Testis (tissue), 3 donors: ENCODE measurements around the gene CBLC. TPM values are rescaled to one million over a fixed set of nuclear protein-coding genes. Genes with fewer than 3 reads are reported as not detected.
A peak's percentile ranks its signal among the peaks of the same experiment; 100 is the strongest.

Source experiments
- DNase-seq: peaks from one replicate; pipeline ENCODE4 v3.0.0-alpha.2; 2019
- H3K27ac ChIP-seq, 2 donors: fragments of 200-600 bp; sonication (generic); one replicate each; pipeline ENCODE4 v1.5.1; 2019
- H3K27me3 ChIP-seq: fragments of 200-600 bp; sonication (generic); one replicate; pipeline ENCODE4 v1.5.1; 2019
- H3K36me3 ChIP-seq: fragments of 200-600 bp; sonication (generic); one replicate; pipeline ENCODE4 v1.5.1; 2017; ENCODE audit warnings: low read depth; ENCODE audit errors: missing control alignments
- H3K4me1 ChIP-seq: fragments of 200-600 bp; sonication (generic); one replicate; pipeline ENCODE4 v1.5.1; 2019
- H3K4me3 ChIP-seq, 2 donors: fragments of 200-600 bp; sonication (generic); one replicate each; pipeline ENCODE4 v1.5.1; 2017 to 2019
- H3K9me3 ChIP-seq: fragments of 200-600 bp; sonication (generic); one replicate; pipeline ENCODE4 v1.5.1; 2017
- POLR2A ChIP-seq: fragments of 450-650 bp; IDR thresholded peaks from one replicate; pipeline ENCODE4 v1.6.1; 2017; ENCODE audit warnings: antibody characterized with exemption, mild to moderate bottlenecking, moderate library complexity
- WGBS, 2 donors: methylation state at CpG; one replicate each; pipeline ENCODE4 v1.1.5; 2018; 5-methylcytosine and 5-hydroxymethylcytosine counted together
- intact Hi-C: fragments of 100-400 bp; cut with DNase I; formaldehyde crosslinking; loops from one replicate; pipeline ENCODE4 v1.15.1; 2023; ENCODE audit warnings: low total_unique reads
- polyA plus RNA-seq: library from polyadenylated mRNA; stranded (reverse); fragments of 350-450 nt; fragmentation: Illumina TruSeq; extraction: RNeasy Lipid Tissue Mini Kit (QIAGEN cat#74804); gene quantifications from one replicate; pipeline ENCODE4 v1.2.3, GENCODE V29; 2014; ENCODE audit warnings: low read depth, low replicate concordance; ENCODE audit not compliant: insufficient read depth
- total RNA-seq, 2 donors: library from RNA; depleted of rRNA; stranded (reverse); fragments of >200 nt; gene quantifications; one replicate each; pipeline ENCODE4 v1.2.3, GENCODE V29; 2016
- TF ChIP-seq, protein P1 (sequence below), 3 experiments: fragments of 450-650 bp in 2 of 3; fragments of 200-600 bp in 1 of 3; sonication (generic) in 1 of 3; IDR thresholded peaks; one replicate each; pipeline ENCODE4 v1.5.1; 2016 to 2019; ENCODE audit warnings: antibody characterized with exemption in 3 of 3, mild to moderate bottlenecking in 2 of 3, moderate library complexity in 1 of 3

Gene CBLC
- total and polyA plus RNA-seq, 3 donors from 2014 or later: 1.9 to 6.9 (median 4.9) TPM

DNA sequence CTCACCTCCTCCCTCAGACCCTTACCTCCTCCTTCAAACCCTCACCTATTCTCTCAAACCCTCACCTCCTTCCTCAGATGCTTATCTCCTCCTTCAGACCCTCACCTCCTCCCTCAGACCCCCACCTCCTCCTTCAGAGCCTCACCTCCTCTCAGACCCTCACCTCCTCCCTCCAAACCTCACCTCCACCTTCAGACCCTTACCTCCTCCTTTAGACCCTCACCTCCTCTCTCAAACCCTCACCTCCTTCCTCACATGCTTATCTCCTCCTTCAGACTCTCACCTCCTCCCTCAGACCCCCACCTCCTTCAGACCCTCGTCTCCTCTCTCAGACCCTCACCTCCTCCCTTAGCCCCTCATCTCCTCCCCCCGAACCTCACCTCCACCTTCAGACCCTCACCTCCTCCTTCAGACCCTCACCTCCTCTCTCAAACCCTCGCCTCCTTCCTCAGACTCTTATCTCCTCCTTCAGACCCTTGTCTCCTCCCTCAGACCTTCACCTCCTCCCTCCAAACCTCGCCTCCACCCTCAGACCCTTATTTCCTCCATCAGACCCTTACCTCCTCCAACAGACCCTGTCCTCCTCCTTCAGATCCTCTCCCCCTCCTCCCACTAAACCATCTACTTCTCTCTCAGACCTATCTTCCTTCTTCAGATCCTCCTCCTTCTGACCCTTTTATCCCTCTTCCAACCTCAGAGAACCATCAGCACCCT, 31.6 kb upstream of the CBLC start:
- H3K4me1 ChIP-seq: peaks cover 62% of the 10 kb centered on the region
- H3K27me3 ChIP-seq: no peaks in the 10 kb centered on the region
- intact Hi-C loops: no loop called here
- peak overlapping the region; percentile 70 to 87 for H3K27ac ChIP-seq
- TF ChIP-seq, protein P1, sequence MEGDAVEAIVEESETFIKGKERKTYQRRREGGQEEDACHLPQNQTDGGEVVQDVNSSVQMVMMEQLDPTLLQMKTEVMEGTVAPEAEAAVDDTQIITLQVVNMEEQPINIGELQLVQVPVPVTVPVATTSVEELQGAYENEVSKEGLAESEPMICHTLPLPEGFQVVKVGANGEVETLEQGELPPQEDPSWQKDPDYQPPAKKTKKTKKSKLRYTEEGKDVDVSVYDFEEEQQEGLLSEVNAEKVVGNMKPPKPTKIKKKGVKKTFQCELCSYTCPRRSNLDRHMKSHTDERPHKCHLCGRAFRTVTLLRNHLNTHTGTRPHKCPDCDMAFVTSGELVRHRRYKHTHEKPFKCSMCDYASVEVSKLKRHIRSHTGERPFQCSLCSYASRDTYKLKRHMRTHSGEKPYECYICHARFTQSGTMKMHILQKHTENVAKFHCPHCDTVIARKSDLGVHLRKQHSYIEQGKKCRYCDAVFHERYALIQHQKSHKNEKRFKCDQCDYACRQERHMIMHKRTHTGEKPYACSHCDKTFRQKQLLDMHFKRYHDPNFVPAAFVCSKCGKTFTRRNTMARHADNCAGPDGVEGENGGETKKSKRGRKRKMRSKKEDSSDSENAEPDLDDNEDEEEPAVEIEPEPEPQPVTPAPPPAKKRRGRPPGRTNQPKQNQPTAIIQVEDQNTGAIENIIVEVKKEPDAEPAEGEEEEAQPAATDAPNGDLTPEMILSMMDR (IDR thresholded peaks at IDR 0.05): no peak
- no peak for TF ChIP-seq POLR2A
- 78 to 80% methylated on average over 4 of the region's 4 CpGs for WGBS, 2 donors
- H3K9me3 ChIP-seq: no peaks in the 10 kb centered on the region
- DNase-seq: no peak
- H3K4me3 ChIP-seq: no peak overlapping the region
- H3K36me3 ChIP-seq: no peaks in the 10 kb centered on the region

DNA sequence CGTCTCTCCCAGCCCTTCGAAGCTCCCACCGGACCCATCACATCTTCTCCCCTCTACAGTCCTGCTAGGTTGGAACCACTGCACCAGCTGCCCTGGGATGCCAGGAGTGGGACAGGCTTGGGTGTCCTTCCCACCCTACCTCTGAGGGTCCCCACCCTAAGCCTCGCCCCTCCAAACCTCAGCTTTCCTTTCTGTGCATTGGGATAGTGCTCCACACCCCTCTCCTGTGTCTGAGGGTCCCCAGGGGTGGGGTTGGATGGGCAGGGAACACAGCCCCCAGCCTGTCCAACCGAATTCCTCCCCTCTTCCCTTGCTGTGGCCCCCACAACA, 31.1 kb upstream of the CBLC start:
- Histone ChIP-seq H3K4me3 (no peak overlapping the region), H3K4me1 (peaks cover 61% of the 10 kb centered on the region), H3K27me3 (no peaks in the 10 kb centered on the region), H3K9me3 (no peaks in the 10 kb centered on the region), H3K36me3 (no peaks in the 10 kb centered on the region), H3K27ac (peak overlapping the region in 1 of 2 donors; percentile 87)
- 66 to 69% methylated on average over 5 of the region's 5 CpGs for WGBS, 2 donors
- TF ChIP-seq, protein P1 (IDR thresholded peaks at IDR 0.05): no peak
- intact Hi-C loops: no loop called here
- no peak for DNase-seq

DNA sequence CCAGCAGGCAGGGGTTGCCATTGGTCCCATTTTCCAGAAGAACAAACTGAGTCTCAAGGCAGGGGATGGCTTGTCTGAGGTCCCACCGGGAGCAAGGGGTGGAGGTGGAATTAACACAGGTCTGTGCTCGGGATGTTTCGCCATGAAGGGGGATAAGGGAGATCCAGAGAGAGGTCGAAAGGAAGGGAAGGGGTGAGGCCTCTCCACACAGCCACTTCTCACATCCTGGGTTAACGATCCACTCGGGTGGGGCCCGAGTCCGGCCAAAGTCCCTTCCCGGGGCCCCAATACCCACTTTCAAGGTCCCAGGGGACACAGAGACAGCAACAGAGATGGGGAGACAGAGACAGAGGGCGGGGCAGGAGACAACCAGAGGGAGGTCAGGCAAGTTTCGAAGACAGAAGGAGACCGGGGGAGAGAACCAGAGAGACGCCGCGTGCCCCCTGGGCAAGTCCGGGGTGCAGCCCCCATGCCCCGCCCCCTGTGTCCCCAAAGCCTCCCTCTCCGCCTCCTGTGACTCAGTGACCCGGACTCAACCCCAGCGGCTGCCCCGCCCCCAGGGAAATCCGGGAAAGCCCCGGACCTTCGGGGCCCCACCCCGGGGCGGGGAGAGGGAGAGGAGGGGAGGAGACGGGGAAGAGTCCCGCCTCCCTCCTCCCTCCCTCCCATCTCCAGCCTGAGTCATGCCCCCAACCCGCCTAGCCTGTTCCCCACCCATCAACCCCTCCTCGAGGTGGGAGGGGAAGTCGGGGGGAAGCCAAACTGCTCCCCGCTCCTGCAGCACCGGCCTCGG, 30.5 kb upstream of the CBLC start:
- Histone ChIP-seq H3K36me3 (no peaks in the 10 kb centered on the region), H3K4me1 (peaks cover 57% of the 10 kb centered on the region), H3K4me3 (peak overlapping the region; percentile 62 to 73), H3K27me3 (no peaks in the 10 kb centered on the region), H3K27ac (peak overlapping the region; percentile 55 to 87), H3K9me3 (no peaks in the 10 kb centered on the region)
- 8 to 11% methylated on average over 17 to 33 of the region's 34 CpGs for WGBS, 2 donors
- DNase-seq: peak; percentile 90
- intact Hi-C loops: no loop called here
- TF ChIP-seq POLR2A: no peak
- TF ChIP-seq, protein P1 (IDR thresholded peaks at IDR 0.05): no peak

DNA sequence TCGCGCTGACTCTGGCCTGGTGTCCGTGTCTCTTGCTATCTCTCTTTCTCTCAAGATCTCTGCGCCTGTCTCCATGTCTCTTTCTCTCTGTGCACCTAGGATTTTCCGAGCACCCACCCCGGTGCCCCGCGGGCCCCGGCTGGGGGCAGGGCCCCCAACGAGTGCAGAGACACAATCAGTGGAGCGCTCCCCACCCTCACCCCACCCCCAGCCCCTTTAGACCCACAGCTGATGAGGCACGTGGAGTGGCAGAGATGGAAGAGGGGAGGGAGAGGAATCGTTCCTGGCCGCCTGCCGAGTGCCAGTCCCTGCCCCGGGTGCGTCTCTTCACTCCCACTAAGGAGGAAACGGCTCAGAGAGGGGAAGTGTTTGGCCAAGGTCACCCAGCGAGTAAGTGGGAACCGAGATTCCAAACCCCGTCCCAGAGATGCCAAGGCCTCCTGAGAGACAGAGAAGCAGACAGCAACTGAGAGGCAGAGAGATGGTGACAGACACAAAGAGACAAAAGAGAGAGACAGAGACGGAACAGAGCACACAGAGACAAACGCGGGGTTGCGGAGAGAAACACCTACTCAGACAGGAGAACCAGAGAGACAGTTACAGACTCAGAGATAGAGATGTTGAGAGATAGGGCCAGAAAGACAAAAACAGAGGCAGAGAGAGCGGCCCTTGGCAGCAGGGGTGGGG, 29.8 kb upstream of the CBLC start:
- DNase-seq: peak; percentile 77
- peak overlapping the region; percentile 62 to 73 for H3K4me3 ChIP-seq
- no peaks in the 10 kb centered on the region for H3K27me3 ChIP-seq
- no peaks in the 10 kb centered on the region for H3K9me3 ChIP-seq
- H3K4me1 ChIP-seq: peaks cover 50% of the 10 kb centered on the region
- H3K36me3 ChIP-seq: no peaks in the 10 kb centered on the region
- 0 to 1% methylated on average over 26 of the region's 26 CpGs for WGBS, 2 donors
- intact Hi-C loops: no loop called here
- peak overlapping the region; percentile 55 to 87 for H3K27ac ChIP-seq
- TF ChIP-seq POLR2A: no peak
